HEK293T (cell line): ENCODE results near the gene ARID2.

Experiments used
- ARNT ChIP-seq: fragments of 450-650 bp; IDR thresholded peaks from 2 replicates; pipeline ENCODE4 v1.6.1; 2017; ENCODE audit warnings: mild to moderate bottlenecking
- LEF1 ChIP-seq: fragments of 450-650 bp; IDR thresholded peaks from 2 replicates; pipeline ENCODE4 v1.6.1; 2017; ENCODE audit warnings: mild to moderate bottlenecking, borderline replicate concordance
- SUZ12 ChIP-seq: fragments of 450-650 bp; IDR thresholded peaks from 2 replicates; pipeline ENCODE4 v1.6.1; 2016; ENCODE audit warnings: mild to moderate bottlenecking
- ZNF384 ChIP-seq: fragments of 450-650 bp; IDR thresholded peaks from 2 replicates; pipeline ENCODE4 v1.6.1; 2016
- TF ChIP-seq, protein P1 (sequence below): fragments of 450-650 bp; IDR thresholded peaks from 2 replicates; pipeline ENCODE4 v1.6.1; 2016

DNA sequence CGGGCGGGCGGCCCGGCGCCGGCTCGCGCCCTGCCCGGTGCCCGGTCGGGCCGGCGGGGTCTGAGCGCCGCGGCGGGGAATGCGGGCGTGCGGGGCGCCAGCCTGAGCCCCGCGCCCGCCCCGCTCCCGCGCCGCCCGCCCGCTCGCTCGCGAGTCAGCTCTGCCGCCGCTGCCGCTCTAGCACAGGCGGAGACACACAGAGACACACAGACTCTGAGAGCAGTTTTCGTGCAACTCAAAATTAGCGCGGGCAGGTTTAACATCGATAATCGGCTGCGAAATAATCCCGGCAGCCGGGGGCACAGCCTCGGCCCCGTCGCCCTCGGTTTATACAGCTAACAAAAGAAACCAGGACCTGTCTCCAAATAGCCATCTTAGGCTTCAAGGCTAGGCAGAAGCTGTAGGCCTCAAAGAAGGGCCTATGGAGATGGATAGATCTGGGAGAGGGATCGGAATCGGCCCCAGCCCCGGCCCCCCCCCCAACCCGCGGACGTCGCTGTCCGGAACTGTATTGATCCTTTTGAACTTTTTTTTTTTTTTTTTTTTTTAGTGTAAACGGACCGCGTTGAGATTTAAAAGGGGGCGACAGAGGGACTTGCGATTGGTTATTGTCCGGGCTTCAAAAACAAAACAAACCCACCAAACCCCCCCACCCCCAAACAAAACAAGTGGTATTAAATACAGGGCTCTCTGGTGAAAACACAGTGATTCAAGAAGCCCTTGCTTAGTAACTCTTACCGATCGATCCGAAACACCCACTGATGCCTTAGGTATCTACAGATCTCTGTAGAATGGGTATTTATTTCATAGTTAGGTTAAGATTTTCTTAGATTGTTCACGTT lies 1.1 kb downstream of the ARID2 start:
- TF ChIP-seq ARNT (no peak), ZNF384 (no peak), LEF1 (no peak), SUZ12 (no peak)
- TF ChIP-seq, protein P1, sequence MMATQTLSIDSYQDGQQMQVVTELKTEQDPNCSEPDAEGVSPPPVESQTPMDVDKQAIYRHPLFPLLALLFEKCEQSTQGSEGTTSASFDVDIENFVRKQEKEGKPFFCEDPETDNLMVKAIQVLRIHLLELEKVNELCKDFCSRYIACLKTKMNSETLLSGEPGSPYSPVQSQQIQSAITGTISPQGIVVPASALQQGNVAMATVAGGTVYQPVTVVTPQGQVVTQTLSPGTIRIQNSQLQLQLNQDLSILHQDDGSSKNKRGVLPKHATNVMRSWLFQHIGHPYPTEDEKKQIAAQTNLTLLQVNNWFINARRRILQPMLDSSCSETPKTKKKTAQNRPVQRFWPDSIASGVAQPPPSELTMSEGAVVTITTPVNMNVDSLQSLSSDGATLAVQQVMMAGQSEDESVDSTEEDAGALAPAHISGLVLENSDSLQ, result no peak
